WTC11 (cell line): ENCODE measurements around the gene RETREG2. TPM values are rescaled to one million over a fixed set of nuclear protein-coding genes. Genes with fewer than 3 reads are reported as not detected.

Experiments used
- ESRRA ChIP-seq: sonication (generic); formaldehyde crosslinking; IDR thresholded peaks from 2 replicates; pipeline ENCODE4 v1.8.1; 2022; ENCODE audit warnings: mild to moderate bottlenecking, missing genetic modification reagents, borderline replicate concordance
- FOXK1 ChIP-seq: sonication (generic); formaldehyde crosslinking; IDR thresholded peaks from 2 replicates; pipeline ENCODE4 v1.8.0; 2022; ENCODE audit warnings: mild to moderate bottlenecking, moderate library complexity, missing genetic modification reagents
- FOXP4 ChIP-seq: sonication (generic); formaldehyde crosslinking; IDR thresholded peaks from 2 replicates; pipeline ENCODE4 v1.8.0; 2022; ENCODE audit warnings: mild to moderate bottlenecking, missing genetic modification reagents
- GTF2I ChIP-seq: fragments of 250-450 bp; sonication (Bioruptor Pico); conservative IDR thresholded peaks from 2 replicates; pipeline ENCODE4 v1.4.0; 2021; ENCODE audit warnings: mild to moderate bottlenecking
- HMGA2 ChIP-seq: fragments of 250-450 bp; sonication (Bioruptor Pico); IDR thresholded peaks from 2 replicates; pipeline ENCODE4 v1.4.0; 2021; ENCODE audit warnings: mild to moderate bottlenecking, moderate library complexity
- NFYB ChIP-seq: sonication (generic); formaldehyde crosslinking; conservative IDR thresholded peaks from 2 replicates; pipeline ENCODE4 v1.8.0; 2022; ENCODE audit warnings: low read depth, missing genetic modification reagents
- SMAD3 ChIP-seq: sonication (generic); formaldehyde crosslinking; IDR thresholded peaks from 2 replicates; pipeline ENCODE4 v1.8.0; 2022; ENCODE audit warnings: missing genetic modification reagents, mild to moderate bottlenecking, borderline replicate concordance
- SP1 ChIP-seq: sonication (generic); formaldehyde crosslinking; conservative IDR thresholded peaks from 2 replicates; pipeline ENCODE4 v1.8.1; 2022; ENCODE audit warnings: missing genetic modification reagents
- ZNF416 ChIP-seq: fragments of 250-450 bp; sonication (Bioruptor Pico); IDR thresholded peaks from 2 replicates; pipeline ENCODE4 v1.9.0; 2021; ENCODE audit warnings: mild to moderate bottlenecking, inconsistent platforms
- total RNA-seq: library from RNA; stranded (reverse); gene quantifications from 3 replicates; pipeline ENCODE4 v1.2.3, GENCODE V29; 2021
- TF ChIP-seq, protein P1 (sequence below): sonication (generic); formaldehyde crosslinking; IDR thresholded peaks from 2 replicates; pipeline ENCODE4 v1.8.1; 2023; ENCODE audit warnings: mild to moderate bottlenecking, missing genetic modification reagents, borderline replicate concordance
- TF ChIP-seq, protein P2 (sequence below): fragments of 200-600 bp; IDR thresholded peaks from 2 replicates; pipeline ENCODE4 v1.8.0; 2022; ENCODE audit warnings: antibody characterized with exemption
- TF ChIP-seq, protein P3 (sequence below): sonication (generic); formaldehyde crosslinking; IDR thresholded peaks from 2 replicates; pipeline ENCODE4 v1.8.1; 2023; ENCODE audit warnings: mild to moderate bottlenecking, missing genetic modification reagents, moderate library complexity
- TF ChIP-seq, protein P4 (sequence below): sonication (generic); formaldehyde crosslinking; conservative IDR thresholded peaks from 2 replicates; pipeline ENCODE4 v1.8.1; 2023; ENCODE audit warnings: mild to moderate bottlenecking, low read depth, missing genetic modification reagents, moderate library complexity
- TF ChIP-seq, protein P5 (sequence below): sonication (generic); formaldehyde crosslinking; IDR thresholded peaks from 2 replicates; pipeline ENCODE4 v1.8.1; 2022; ENCODE audit warnings: low read depth, missing genetic modification reagents, borderline replicate concordance

Gene RETREG2
- total RNA-seq, 1 experiment from 2014 or later = 60.2 TPM

DNA sequence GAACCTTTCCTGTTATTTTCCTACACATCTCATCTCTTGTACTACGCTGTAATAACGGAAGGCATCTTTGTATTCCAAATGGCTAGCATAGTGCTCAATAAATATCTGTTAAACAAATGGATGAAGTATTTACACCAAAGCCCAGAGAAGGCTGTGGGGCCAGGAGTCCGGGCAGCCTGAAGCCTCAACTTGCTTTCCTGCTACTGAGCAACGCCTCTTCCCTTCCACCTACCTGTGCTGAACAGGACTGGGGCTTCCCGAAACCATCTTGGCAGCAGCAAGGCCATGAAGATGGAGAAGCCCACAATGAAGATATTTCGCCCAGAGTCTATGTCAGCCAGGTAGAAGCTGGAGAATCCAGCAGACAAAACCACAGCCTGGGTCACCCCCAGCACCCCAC is 14.9 kb upstream of the RETREG2 start (continued):
- no peak for TF ChIP-seq FOXP4
- TF ChIP-seq, protein P1, sequence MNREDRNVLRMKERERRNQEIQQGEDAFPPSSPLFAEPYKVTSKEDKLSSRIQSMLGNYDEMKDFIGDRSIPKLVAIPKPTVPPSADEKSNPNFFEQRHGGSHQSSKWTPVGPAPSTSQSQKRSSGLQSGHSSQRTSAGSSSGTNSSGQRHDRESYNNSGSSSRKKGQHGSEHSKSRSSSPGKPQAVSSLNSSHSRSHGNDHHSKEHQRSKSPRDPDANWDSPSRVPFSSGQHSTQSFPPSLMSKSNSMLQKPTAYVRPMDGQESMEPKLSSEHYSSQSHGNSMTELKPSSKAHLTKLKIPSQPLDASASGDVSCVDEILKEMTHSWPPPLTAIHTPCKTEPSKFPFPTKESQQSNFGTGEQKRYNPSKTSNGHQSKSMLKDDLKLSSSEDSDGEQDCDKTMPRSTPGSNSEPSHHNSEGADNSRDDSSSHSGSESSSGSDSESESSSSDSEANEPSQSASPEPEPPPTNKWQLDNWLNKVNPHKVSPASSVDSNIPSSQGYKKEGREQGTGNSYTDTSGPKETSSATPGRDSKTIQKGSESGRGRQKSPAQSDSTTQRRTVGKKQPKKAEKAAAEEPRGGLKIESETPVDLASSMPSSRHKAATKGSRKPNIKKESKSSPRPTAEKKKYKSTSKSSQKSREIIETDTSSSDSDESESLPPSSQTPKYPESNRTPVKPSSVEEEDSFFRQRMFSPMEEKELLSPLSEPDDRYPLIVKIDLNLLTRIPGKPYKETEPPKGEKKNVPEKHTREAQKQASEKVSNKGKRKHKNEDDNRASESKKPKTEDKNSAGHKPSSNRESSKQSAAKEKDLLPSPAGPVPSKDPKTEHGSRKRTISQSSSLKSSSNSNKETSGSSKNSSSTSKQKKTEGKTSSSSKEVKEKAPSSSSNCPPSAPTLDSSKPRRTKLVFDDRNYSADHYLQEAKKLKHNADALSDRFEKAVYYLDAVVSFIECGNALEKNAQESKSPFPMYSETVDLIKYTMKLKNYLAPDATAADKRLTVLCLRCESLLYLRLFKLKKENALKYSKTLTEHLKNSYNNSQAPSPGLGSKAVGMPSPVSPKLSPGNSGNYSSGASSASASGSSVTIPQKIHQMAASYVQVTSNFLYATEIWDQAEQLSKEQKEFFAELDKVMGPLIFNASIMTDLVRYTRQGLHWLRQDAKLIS = no peak
- TF ChIP-seq NFYB = no peak
- no peak for TF ChIP-seq SMAD3
- TF ChIP-seq SP1 (CRISPR knock-in tag) = no peak
- no peak for TF ChIP-seq FOXK1 (CRISPR knock-in tag)
- TF ChIP-seq GTF2I (CRISPR knock-in tag) = no peak
- TF ChIP-seq, protein P2, sequence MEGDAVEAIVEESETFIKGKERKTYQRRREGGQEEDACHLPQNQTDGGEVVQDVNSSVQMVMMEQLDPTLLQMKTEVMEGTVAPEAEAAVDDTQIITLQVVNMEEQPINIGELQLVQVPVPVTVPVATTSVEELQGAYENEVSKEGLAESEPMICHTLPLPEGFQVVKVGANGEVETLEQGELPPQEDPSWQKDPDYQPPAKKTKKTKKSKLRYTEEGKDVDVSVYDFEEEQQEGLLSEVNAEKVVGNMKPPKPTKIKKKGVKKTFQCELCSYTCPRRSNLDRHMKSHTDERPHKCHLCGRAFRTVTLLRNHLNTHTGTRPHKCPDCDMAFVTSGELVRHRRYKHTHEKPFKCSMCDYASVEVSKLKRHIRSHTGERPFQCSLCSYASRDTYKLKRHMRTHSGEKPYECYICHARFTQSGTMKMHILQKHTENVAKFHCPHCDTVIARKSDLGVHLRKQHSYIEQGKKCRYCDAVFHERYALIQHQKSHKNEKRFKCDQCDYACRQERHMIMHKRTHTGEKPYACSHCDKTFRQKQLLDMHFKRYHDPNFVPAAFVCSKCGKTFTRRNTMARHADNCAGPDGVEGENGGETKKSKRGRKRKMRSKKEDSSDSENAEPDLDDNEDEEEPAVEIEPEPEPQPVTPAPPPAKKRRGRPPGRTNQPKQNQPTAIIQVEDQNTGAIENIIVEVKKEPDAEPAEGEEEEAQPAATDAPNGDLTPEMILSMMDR = no peak
- TF ChIP-seq, protein P3, sequence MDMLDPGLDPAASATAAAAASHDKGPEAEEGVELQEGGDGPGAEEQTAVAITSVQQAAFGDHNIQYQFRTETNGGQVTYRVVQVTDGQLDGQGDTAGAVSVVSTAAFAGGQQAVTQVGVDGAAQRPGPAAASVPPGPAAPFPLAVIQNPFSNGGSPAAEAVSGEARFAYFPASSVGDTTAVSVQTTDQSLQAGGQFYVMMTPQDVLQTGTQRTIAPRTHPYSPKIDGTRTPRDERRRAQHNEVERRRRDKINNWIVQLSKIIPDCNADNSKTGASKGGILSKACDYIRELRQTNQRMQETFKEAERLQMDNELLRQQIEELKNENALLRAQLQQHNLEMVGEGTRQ = no peak
- no peak for TF ChIP-seq ESRRA (CRISPR knock-in tag)
- TF ChIP-seq, protein P4, sequence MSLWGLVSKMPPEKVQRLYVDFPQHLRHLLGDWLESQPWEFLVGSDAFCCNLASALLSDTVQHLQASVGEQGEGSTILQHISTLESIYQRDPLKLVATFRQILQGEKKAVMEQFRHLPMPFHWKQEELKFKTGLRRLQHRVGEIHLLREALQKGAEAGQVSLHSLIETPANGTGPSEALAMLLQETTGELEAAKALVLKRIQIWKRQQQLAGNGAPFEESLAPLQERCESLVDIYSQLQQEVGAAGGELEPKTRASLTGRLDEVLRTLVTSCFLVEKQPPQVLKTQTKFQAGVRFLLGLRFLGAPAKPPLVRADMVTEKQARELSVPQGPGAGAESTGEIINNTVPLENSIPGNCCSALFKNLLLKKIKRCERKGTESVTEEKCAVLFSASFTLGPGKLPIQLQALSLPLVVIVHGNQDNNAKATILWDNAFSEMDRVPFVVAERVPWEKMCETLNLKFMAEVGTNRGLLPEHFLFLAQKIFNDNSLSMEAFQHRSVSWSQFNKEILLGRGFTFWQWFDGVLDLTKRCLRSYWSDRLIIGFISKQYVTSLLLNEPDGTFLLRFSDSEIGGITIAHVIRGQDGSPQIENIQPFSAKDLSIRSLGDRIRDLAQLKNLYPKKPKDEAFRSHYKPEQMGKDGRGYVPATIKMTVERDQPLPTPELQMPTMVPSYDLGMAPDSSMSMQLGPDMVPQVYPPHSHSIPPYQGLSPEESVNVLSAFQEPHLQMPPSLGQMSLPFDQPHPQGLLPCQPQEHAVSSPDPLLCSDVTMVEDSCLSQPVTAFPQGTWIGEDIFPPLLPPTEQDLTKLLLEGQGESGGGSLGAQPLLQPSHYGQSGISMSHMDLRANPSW (CRISPR knock-in tag) = no peak
- TF ChIP-seq, protein P5, sequence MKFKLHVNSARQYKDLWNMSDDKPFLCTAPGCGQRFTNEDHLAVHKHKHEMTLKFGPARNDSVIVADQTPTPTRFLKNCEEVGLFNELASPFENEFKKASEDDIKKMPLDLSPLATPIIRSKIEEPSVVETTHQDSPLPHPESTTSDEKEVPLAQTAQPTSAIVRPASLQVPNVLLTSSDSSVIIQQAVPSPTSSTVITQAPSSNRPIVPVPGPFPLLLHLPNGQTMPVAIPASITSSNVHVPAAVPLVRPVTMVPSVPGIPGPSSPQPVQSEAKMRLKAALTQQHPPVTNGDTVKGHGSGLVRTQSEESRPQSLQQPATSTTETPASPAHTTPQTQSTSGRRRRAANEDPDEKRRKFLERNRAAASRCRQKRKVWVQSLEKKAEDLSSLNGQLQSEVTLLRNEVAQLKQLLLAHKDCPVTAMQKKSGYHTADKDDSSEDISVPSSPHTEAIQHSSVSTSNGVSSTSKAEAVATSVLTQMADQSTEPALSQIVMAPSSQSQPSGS (CRISPR knock-in tag) = no peak
- no peak for TF ChIP-seq ZNF416 (CRISPR knock-in tag)
- no peak for TF ChIP-seq HMGA2 (CRISPR knock-in tag)
